NT2/D1 (cell line): ENCODE data around the gene HILPDA.
A peak's percentile ranks its signal among the peaks of the same experiment; 100 is the strongest.
"Not testable (repeated sequence)": the region's sequence is repeated elsewhere in the genome, so short reads cannot be mapped to it uniquely, and the experiment has no call there.

Experiments used
- DNase-seq: peaks from one replicate; pipeline ENCODE4 v3.0.0-alpha.2; 2011; ENCODE audit warnings: low read depth, low spot score
- H3K27me3 ChIP-seq: 2 replicates; pipeline ENCODE4 v1.6.0; 2011; ENCODE audit warnings: mild to moderate bottlenecking; ENCODE audit not compliant: insufficient read length, insufficient read depth
- H3K36me3 ChIP-seq: 2 replicates; pipeline ENCODE4 v1.6.1; 2011; ENCODE audit warnings: mild to moderate bottlenecking, low read length, mixed read lengths; ENCODE audit not compliant: insufficient read depth, insufficient read length
- H3K4me1 ChIP-seq: 2 replicates; pipeline ENCODE4 v1.5.1; 2011; ENCODE audit not compliant: insufficient read depth, insufficient read length
- H3K4me3 ChIP-seq: 2 replicates; pipeline ENCODE4 v1.5.1; 2011; ENCODE audit warnings: low read depth; ENCODE audit not compliant: insufficient read length
- H3K9ac ChIP-seq: 2 replicates; pipeline ENCODE4 v1.6.0; 2011; ENCODE audit warnings: low read depth; ENCODE audit not compliant: insufficient read length
- H3K9me3 ChIP-seq: 2 replicates; pipeline ENCODE4 v1.5.1; 2011; ENCODE audit warnings: mild to moderate bottlenecking, low read length; ENCODE audit not compliant: insufficient read depth
- SUZ12 ChIP-seq: IDR thresholded peaks from 2 replicates; pipeline ENCODE4 v1.6.1; 2011; ENCODE audit not compliant: insufficient read length, insufficient read depth; ENCODE audit errors: extremely low read depth
- YY1 ChIP-seq: IDR thresholded peaks from 2 replicates; pipeline ENCODE4 v1.6.1; 2011; ENCODE audit not compliant: insufficient read length, insufficient read depth
- ZNF274 ChIP-seq: IDR thresholded peaks from 2 replicates; pipeline ENCODE4 v1.6.1; 2011; ENCODE audit warnings: mild to moderate bottlenecking, low read depth, low read length

Gene HILPDA

GRCh38 chr7:128476402-128477335 lies 21.0 kb downstream of the HILPDA start, which contains the start of gene METTL2B:
METTL2B (plus strand) TSS chr7:128476748; CDS start chr7:128476766, 18 bp downstream.
- Histone ChIP-seq H3K36me3 (peaks cover 11% of the 10 kb centered on the region), H3K4me3 (peak within 1 kb of the TSS; percentile 55), H3K9ac (peak within 1 kb of the TSS; percentile 77)
- H3K9me3 ChIP-seq, H3K27me3 ChIP-seq, H3K4me1 ChIP-seq: not testable (repeated sequence)
- DNase-seq, result peak; percentile 94
- peak; percentile 72 for TF ChIP-seq YY1

DNA sequence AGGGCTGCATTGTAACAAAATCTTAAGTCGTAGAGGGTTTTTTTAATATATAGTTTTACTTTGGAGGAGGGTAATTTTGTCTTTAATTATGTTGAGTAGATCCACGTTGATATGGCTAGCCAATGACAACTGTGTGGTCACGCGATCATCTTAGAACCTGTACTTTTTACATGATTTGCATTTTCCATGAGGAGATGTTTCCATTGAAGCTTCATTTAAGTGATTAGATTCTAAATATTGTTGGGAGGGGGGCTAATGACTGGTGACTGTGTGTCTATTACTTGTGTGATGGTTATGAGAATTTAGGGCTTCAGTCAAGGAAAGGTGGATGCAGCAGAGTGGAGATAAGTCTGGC lies 21.6 kb downstream of the HILPDA start:
- H3K4me3 ChIP-seq, result peak overlapping the region; percentile 55
- not testable (repeated sequence) for H3K9me3 ChIP-seq, DNase-seq, H3K27me3 ChIP-seq, H3K4me1 ChIP-seq
- peaks cover 11% of the 10 kb centered on the region for H3K36me3 ChIP-seq
- H3K9ac ChIP-seq, result peak overlapping the region; percentile 77

- not testable (repeated sequence) for DNase-seq, H3K27me3 ChIP-seq, H3K9me3 ChIP-seq, H3K4me3 ChIP-seq, H3K4me1 ChIP-seq, H3K9ac ChIP-seq
- peaks cover 11% of the 10 kb centered on the region for H3K36me3 ChIP-seq
These were observed 23.4 kb downstream of the HILPDA start for GRCh38 chr7:128479082-128479481.

- H3K36me3 ChIP-seq, result peaks cover 17% of the 10 kb centered on the region
- not testable (repeated sequence) for H3K9ac ChIP-seq, H3K9me3 ChIP-seq, H3K4me3 ChIP-seq, H3K27me3 ChIP-seq, H3K4me1 ChIP-seq, DNase-seq
These were observed 32.5 kb downstream of the HILPDA start for GRCh38 chr7:128488134-128488533.

DNA sequence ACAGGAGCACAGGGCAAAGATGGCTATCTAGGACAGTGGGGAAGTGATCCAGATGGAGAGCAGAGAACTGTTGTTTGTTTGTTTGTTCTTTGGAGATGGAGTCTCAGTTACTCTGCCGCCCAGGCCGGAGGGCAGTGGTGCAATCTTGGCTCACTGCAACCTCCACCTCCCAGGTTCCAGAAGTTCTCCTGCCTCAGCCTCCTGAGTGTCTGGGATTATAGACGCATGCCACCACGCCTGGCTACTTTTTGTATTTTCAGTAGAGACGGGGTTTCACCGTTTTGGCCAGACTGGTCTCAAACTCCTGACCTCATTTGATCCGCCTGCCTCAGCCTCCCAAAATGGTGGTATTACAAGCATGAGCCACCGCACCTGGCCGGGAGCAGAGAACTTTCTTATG lies 41.7 kb downstream of the HILPDA start:
- peaks cover 43% of the 10 kb centered on the region for H3K36me3 ChIP-seq
- no peak for TF ChIP-seq YY1
- no peak for TF ChIP-seq ZNF274
- TF ChIP-seq SUZ12, result no peak

GRCh38 chr7:128505416-128505815 lies 49.7 kb downstream of the HILPDA start:
- H3K9me3 ChIP-seq, H3K4me1 ChIP-seq, DNase-seq, H3K4me3 ChIP-seq, H3K36me3 ChIP-seq, H3K27me3 ChIP-seq, H3K9ac ChIP-seq: not testable (repeated sequence)

More for the DNA sequence above, 41.7 kb downstream of the HILPDA start:
- Histone ChIP-seq H3K9ac (no peak overlapping the region), H3K27me3 (no peaks in the 10 kb centered on the region), H3K4me3 (no peak overlapping the region), H3K9me3 (no peaks in the 10 kb centered on the region), H3K4me1 (no peaks in the 10 kb centered on the region)
- no peak for DNase-seq

GRCh38 chr7:128506819-128507218 lies 51.1 kb downstream of the HILPDA start:
- H3K4me3 ChIP-seq, H3K4me1 ChIP-seq, H3K36me3 ChIP-seq, H3K27me3 ChIP-seq, DNase-seq, H3K9ac ChIP-seq, H3K9me3 ChIP-seq: not testable (repeated sequence)

- not testable (repeated sequence) for H3K4me3 ChIP-seq, H3K36me3 ChIP-seq, H3K9ac ChIP-seq, H3K9me3 ChIP-seq, H3K27me3 ChIP-seq, H3K4me1 ChIP-seq, DNase-seq
These were observed 51.8 kb downstream of the HILPDA start for GRCh38 chr7:128507321-128507993.
